DOHH2 (cell line): ENCODE measurements around the gene ZNF319.

ENCODE experiments used
- H3F3A ChIP-seq: fragments of 200-600 bp; sonication (generic), shearing (Covaris generic); 2 replicates; pipeline ENCODE4 v1.6.0; 2016; ENCODE audit warnings: antibody characterized with exemption, mild to moderate bottlenecking; ENCODE audit not compliant: control insufficient read depth, insufficient read depth
- H3K27ac ChIP-seq: fragments of 200-600 bp; sonication (generic); 2 replicates; pipeline ENCODE4 v1.5.1; 2014; ENCODE audit warnings: low read depth, mild to moderate bottlenecking, low read length, moderate library complexity
- H3K27me3 ChIP-seq: fragments of 200-600 bp; sonication (generic); 2 replicates; pipeline ENCODE4 v1.6.1; 2014; ENCODE audit warnings: mild to moderate bottlenecking, low read length, mixed read lengths; ENCODE audit not compliant: control insufficient read depth
- H3K36me3 ChIP-seq: fragments of 200-600 bp; sonication (generic); 2 replicates; pipeline ENCODE4 v1.6.1; 2014; ENCODE audit warnings: mild to moderate bottlenecking, low read length, moderate library complexity, mixed read lengths; ENCODE audit not compliant: control insufficient read depth
- H3K4me1 ChIP-seq: fragments of 200-600 bp; sonication (generic); 2 replicates; pipeline ENCODE4 v1.6.1; 2014; ENCODE audit warnings: mild to moderate bottlenecking, low read length, mixed read lengths; ENCODE audit not compliant: control insufficient read depth
- H3K4me2 ChIP-seq: fragments of 200-600 bp; sonication (generic); 2 replicates; pipeline ENCODE4 v1.6.0; 2014; ENCODE audit warnings: mild to moderate bottlenecking, low read length, moderate library complexity
- H3K4me3 ChIP-seq: fragments of 200-600 bp; sonication (generic); 2 replicates; pipeline ENCODE4 v1.5.1; 2014; ENCODE audit warnings: mild to moderate bottlenecking, low read length, mixed read lengths
- H3K79me2 ChIP-seq: fragments of 200-600 bp; sonication (generic); 2 replicates; pipeline ENCODE4 v1.6.1; 2014; ENCODE audit warnings: mild to moderate bottlenecking, low read length, mixed read lengths; ENCODE audit not compliant: control insufficient read depth
- H3K9me2 ChIP-seq: fragments of 200-600 bp; sonication (generic); replicated peaks from 2 replicates; pipeline ENCODE4 v1.6.1; 2014; ENCODE audit warnings: mild to moderate bottlenecking, low read length, mixed read lengths; ENCODE audit not compliant: control insufficient read depth
- H3K9me3 ChIP-seq: fragments of 200-600 bp; sonication (generic); 2 replicates; pipeline ENCODE4 v1.6.1; 2014; ENCODE audit warnings: antibody characterized with exemption, low read length, mixed read lengths; ENCODE audit not compliant: control insufficient read depth, insufficient read depth
- H4K20me1 ChIP-seq: fragments of 200-600 bp; sonication (generic); 2 replicates; pipeline ENCODE4 v1.6.0; 2014; ENCODE audit warnings: low read depth, mild to moderate bottlenecking, antibody characterized with exemption, low read length, moderate library complexity; ENCODE audit not compliant: control insufficient read depth, insufficient read depth
- EZH2phosphoT487 ChIP-seq: fragments of 200-600 bp; sonication (generic); IDR thresholded peaks from 2 replicates; pipeline ENCODE4 v1.6.1; 2017; ENCODE audit warnings: borderline replicate concordance, mild to moderate bottlenecking, antibody characterized with exemption, low read length, moderate library complexity, mixed read lengths
- TF ChIP-seq, protein P1 (sequence below): fragments of 200-600 bp; sonication (generic); IDR thresholded peaks from one replicate; pipeline ENCODE4 v1.5.1; 2014; ENCODE audit warnings: antibody characterized with exemption, mild to moderate bottlenecking, low read depth, low read length; ENCODE audit not compliant: poor library complexity, severe bottlenecking

Gene ZNF319

GRCh38 chr16:57960310-57960709, 40.2 kb downstream of the ZNF319 start:
- H3K4me2 ChIP-seq = no peak overlapping the region
- no peaks in the 10 kb centered on the region for H3F3A ChIP-seq
- H3K27ac ChIP-seq = no peak overlapping the region
- no peaks in the 10 kb centered on the region for H4K20me1 ChIP-seq
- H3K9me2 ChIP-seq = no peaks in the 10 kb centered on the region
- no peaks in the 10 kb centered on the region for H3K27me3 ChIP-seq
- H3K9me3 ChIP-seq = no peaks in the 10 kb centered on the region
- H3K79me2 ChIP-seq = no peaks in the 10 kb centered on the region
- H3K36me3 ChIP-seq = no peaks in the 10 kb centered on the region
- no peaks in the 10 kb centered on the region for H3K4me1 ChIP-seq
- TF ChIP-seq EZH2phosphoT487 = no peak
- TF ChIP-seq, protein P1, sequence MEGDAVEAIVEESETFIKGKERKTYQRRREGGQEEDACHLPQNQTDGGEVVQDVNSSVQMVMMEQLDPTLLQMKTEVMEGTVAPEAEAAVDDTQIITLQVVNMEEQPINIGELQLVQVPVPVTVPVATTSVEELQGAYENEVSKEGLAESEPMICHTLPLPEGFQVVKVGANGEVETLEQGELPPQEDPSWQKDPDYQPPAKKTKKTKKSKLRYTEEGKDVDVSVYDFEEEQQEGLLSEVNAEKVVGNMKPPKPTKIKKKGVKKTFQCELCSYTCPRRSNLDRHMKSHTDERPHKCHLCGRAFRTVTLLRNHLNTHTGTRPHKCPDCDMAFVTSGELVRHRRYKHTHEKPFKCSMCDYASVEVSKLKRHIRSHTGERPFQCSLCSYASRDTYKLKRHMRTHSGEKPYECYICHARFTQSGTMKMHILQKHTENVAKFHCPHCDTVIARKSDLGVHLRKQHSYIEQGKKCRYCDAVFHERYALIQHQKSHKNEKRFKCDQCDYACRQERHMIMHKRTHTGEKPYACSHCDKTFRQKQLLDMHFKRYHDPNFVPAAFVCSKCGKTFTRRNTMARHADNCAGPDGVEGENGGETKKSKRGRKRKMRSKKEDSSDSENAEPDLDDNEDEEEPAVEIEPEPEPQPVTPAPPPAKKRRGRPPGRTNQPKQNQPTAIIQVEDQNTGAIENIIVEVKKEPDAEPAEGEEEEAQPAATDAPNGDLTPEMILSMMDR = no peak
- H3K4me3 ChIP-seq = no peak overlapping the region

GRCh38 chr16:57959804-57960203, 40.7 kb downstream of the ZNF319 start:
- H3K4me1 ChIP-seq = no peaks in the 10 kb centered on the region
- H3F3A ChIP-seq = no peaks in the 10 kb centered on the region
- H4K20me1 ChIP-seq = no peaks in the 10 kb centered on the region
- no peaks in the 10 kb centered on the region for H3K79me2 ChIP-seq
- no peaks in the 10 kb centered on the region for H3K9me3 ChIP-seq
- TF ChIP-seq, protein P1 = no peak
- TF ChIP-seq EZH2phosphoT487 = no peak
- no peaks in the 10 kb centered on the region for H3K27me3 ChIP-seq
- no peak overlapping the region for H3K4me2 ChIP-seq
- no peaks in the 10 kb centered on the region for H3K9me2 ChIP-seq
- H3K36me3 ChIP-seq = no peaks in the 10 kb centered on the region
- H3K4me3 ChIP-seq = no peak overlapping the region
- no peak overlapping the region for H3K27ac ChIP-seq

DNA sequence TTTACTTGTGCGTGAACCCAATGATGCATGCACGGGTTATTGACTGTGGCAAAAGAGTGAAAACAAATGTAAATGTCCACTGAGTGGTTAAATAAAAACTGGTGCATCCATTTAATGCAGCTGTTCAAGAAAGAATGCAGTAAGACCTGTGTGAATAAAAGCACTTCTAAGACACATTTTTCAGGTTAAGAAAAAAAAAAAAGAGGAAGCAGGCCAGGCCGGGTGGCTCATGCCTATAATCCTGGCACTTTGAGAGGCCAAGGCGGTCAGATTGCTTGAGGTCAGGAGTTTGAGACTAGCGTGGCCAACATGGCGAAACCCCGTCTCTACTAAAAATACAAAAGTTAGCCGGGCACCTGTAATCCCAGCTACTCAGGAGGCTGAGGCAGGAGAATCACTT, 41.4 kb downstream of the ZNF319 start:
- H3K27ac ChIP-seq = no peak overlapping the region
- H3K4me2 ChIP-seq = no peak overlapping the region
- no peaks in the 10 kb centered on the region for H3K27me3 ChIP-seq
- no peak overlapping the region for H3K4me3 ChIP-seq
- no peaks in the 10 kb centered on the region for H3F3A ChIP-seq
- TF ChIP-seq, protein P1 = no peak
- no peak for TF ChIP-seq EZH2phosphoT487
- H3K36me3 ChIP-seq = no peaks in the 10 kb centered on the region
- no peaks in the 10 kb centered on the region for H3K9me2 ChIP-seq
- no peaks in the 10 kb centered on the region for H4K20me1 ChIP-seq
- H3K9me3 ChIP-seq = no peaks in the 10 kb centered on the region
- H3K79me2 ChIP-seq = no peaks in the 10 kb centered on the region
- H3K4me1 ChIP-seq = no peaks in the 10 kb centered on the region

GRCh38 chr16:57958544-57958943, 41.9 kb downstream of the ZNF319 start:
- Histone ChIP-seq H3K36me3 (no peaks in the 10 kb centered on the region), H3K9me2 (no peaks in the 10 kb centered on the region), H4K20me1 (no peaks in the 10 kb centered on the region), H3K79me2 (no peaks in the 10 kb centered on the region), H3K4me1 (no peaks in the 10 kb centered on the region), H3K4me2 (no peak overlapping the region), H3K9me3 (no peaks in the 10 kb centered on the region), H3F3A (no peaks in the 10 kb centered on the region), H3K4me3 (no peak overlapping the region), H3K27ac (no peak overlapping the region), H3K27me3 (no peaks in the 10 kb centered on the region)
- no peak for TF ChIP-seq EZH2phosphoT487
- TF ChIP-seq, protein P1 = no peak
